Panc1 (cell line): ENCODE measurements around the gene RNF222. TPM values are rescaled to one million over a fixed set of nuclear protein-coding genes. Genes with fewer than 3 reads are reported as not detected.

Source experiments
- ATAC-seq: fragments of 200-7000 bp; cut with Tn5 transposase; 2 replicates; pipeline ENCODE4 v1.9.1; 2020; ENCODE audit warnings: mild to moderate bottlenecking, moderate library complexity
- BruUV-seq: library from RNA; stranded (reverse); fragments of 400-500 nt; replicated peaks from 2 replicates; lab custom pipeline; 2021; lab: Mats Ljungman, UMichigan
- CTCF ChIA-PET: fragments of 300-600 bp; sonication (Branson Sonifier 250); formaldehyde crosslinking; loops from one replicate; lab custom pipeline; 2022; ENCODE audit warnings: antibody characterized with exemption; lab: Charles Lee
- POLR2A ChIA-PET: fragments of 300-600 bp; sonication (Branson Sonifier 250); formaldehyde crosslinking; loops from one replicate; lab custom pipeline; 2022; ENCODE audit warnings: antibody characterized with exemption; lab: Charles Lee
- DNase-seq: peaks from one replicate; pipeline ENCODE4 v3.0.0-alpha.2; 2010; ENCODE audit warnings: low read depth, low spot score
- H3K27ac ChIP-seq: 2 replicates; pipeline ENCODE4 v1.5.1; 2011; ENCODE audit warnings: mild to moderate bottlenecking, low read length, inconsistent platforms
- H3K27me3 ChIP-seq: fragments of 200-500 bp; sonication (Bioruptor generic); 2 replicates; pipeline ENCODE4 v1.6.0; 2014; ENCODE audit warnings: low read length, inconsistent platforms; ENCODE audit not compliant: control insufficient read depth, insufficient read depth
- H3K36me3 ChIP-seq: fragments of 200-500 bp; sonication (Bioruptor generic); 2 replicates; pipeline ENCODE4 v1.5.1; 2014; ENCODE audit warnings: inconsistent platforms, mild to moderate bottlenecking, low read length, moderate library complexity; ENCODE audit not compliant: control insufficient read depth, insufficient read depth
- H3K4me1 ChIP-seq: 2 replicates; pipeline ENCODE4 v1.5.1; 2011; ENCODE audit warnings: inconsistent platforms, mild to moderate bottlenecking, low read length, moderate library complexity; ENCODE audit not compliant: control insufficient read depth, insufficient read depth
- H3K4me3 ChIP-seq, 2 experiments: 2 replicates each; pipeline ENCODE4 v1.5.1; 2011 to 2012; ENCODE audit warnings: low read depth in 2 of 2, low read length in 2 of 2, mild to moderate bottlenecking in 2 of 2, inconsistent platforms in 1 of 2, moderate library complexity in 1 of 2
- H3K9me3 ChIP-seq: fragments of 200-500 bp; sonication (Bioruptor generic); 2 replicates; pipeline ENCODE4 v1.5.1; 2014; ENCODE audit warnings: low read depth, mild to moderate bottlenecking, inconsistent platforms, low read length, moderate library complexity; ENCODE audit not compliant: control insufficient read depth, insufficient read depth
- POLR2AphosphoS5 ChIP-seq: IDR thresholded peaks from 2 replicates; pipeline ENCODE4 v1.6.1; 2012; ENCODE audit warnings: mild to moderate bottlenecking, low read depth, low read length, moderate library complexity
- SIN3A ChIP-seq: IDR thresholded peaks from 2 replicates; pipeline ENCODE4 v1.6.1; 2012; ENCODE audit warnings: low read depth, mild to moderate bottlenecking, low read length, moderate library complexity, borderline replicate concordance; ENCODE audit not compliant: insufficient read depth
- TCF7L2 ChIP-seq: IDR thresholded peaks from 2 replicates; pipeline ENCODE4 v1.6.1; 2011; ENCODE audit warnings: mild to moderate bottlenecking, low read depth, low read length, inconsistent platforms
- in situ Hi-C: cut with HindIII; loops from 2 replicates; pipeline ENCODE4 v1.10.0; 2016; ENCODE audit warnings: low sequenced_read_pairs, low pct_unique_long_range_greater_than_20kb
- intact Hi-C: fragments of 100-400 bp; cut with micrococcal nuclease; formaldehyde crosslinking; loops from one replicate; pipeline ENCODE4 v1.10.0; 2022; ENCODE audit not compliant: unreplicated experiment
- total RNA-seq: library from RNA; stranded (reverse); gene quantifications from one replicate; pipeline ENCODE4 v1.2.1, GENCODE V29; 2021; ENCODE audit not compliant: unreplicated experiment
- TF ChIP-seq, protein P1 (sequence below), 2 experiments: IDR thresholded peaks; 2 replicates each; pipeline ENCODE4 v1.6.1; 2011 to 2012; ENCODE audit warnings: low read depth in 2 of 2, control low read depth in 1 of 2, low read length in 1 of 2, mild to moderate bottlenecking in 1 of 2, moderate library complexity in 1 of 2; ENCODE audit not compliant: insufficient read depth in 1 of 2
- TF ChIP-seq, protein P2 (sequence below): fragments of 450-650 bp; IDR thresholded peaks from 2 replicates; pipeline ENCODE4 v1.5.1; 2017; ENCODE audit warnings: mild to moderate bottlenecking

The RNF222 gene
- total RNA-seq, 1 experiment from 2014 or later, result not detected

DNA sequence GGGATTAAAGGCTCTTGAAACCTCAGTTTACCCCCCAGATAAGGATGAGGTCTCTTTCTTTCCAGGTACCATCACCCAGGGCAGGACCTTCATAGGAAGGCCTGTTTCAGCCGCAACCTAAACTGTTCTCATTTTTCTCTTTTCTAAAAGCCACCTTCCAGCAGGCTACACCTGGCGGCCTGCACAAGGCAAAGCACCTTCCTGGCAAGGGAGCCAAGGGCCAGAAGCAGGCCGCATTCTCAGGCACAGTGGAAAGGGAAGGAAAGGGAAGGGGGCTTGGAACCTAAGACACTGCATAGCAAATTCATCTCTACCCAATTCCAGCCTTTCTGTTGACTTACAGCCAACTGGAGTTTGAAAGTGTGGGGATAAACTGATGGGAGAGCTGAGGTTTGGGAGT is 29.2 kb upstream of the RNF222 start:
- no peaks in the 10 kb centered on the region for H3K36me3 ChIP-seq
- ATAC-seq (no peak), DNase-seq (no peak)
- H3K27me3 ChIP-seq, result no peaks in the 10 kb centered on the region; the same call in 1 of the 2 replicates
- ChIA-PET POLR2A (no interaction called here), CTCF (interaction anchor here (0.6 kb wide), 1 partner anchor 331 kb away, joined by 3 read pairs; no protein-coding TSS in a partner anchor)
- intact Hi-C loops (no loop called here), in situ Hi-C loops (no loop called here)
- H3K4me1 ChIP-seq, result no peaks in the 10 kb centered on the region
- no TSS peak for BruUV-seq
- TF ChIP-seq, protein P1, sequence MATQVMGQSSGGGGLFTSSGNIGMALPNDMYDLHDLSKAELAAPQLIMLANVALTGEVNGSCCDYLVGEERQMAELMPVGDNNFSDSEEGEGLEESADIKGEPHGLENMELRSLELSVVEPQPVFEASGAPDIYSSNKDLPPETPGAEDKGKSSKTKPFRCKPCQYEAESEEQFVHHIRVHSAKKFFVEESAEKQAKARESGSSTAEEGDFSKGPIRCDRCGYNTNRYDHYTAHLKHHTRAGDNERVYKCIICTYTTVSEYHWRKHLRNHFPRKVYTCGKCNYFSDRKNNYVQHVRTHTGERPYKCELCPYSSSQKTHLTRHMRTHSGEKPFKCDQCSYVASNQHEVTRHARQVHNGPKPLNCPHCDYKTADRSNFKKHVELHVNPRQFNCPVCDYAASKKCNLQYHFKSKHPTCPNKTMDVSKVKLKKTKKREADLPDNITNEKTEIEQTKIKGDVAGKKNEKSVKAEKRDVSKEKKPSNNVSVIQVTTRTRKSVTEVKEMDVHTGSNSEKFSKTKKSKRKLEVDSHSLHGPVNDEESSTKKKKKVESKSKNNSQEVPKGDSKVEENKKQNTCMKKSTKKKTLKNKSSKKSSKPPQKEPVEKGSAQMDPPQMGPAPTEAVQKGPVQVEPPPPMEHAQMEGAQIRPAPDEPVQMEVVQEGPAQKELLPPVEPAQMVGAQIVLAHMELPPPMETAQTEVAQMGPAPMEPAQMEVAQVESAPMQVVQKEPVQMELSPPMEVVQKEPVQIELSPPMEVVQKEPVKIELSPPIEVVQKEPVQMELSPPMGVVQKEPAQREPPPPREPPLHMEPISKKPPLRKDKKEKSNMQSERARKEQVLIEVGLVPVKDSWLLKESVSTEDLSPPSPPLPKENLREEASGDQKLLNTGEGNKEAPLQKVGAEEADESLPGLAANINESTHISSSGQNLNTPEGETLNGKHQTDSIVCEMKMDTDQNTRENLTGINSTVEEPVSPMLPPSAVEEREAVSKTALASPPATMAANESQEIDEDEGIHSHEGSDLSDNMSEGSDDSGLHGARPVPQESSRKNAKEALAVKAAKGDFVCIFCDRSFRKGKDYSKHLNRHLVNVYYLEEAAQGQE (IDR thresholded peaks at IDR 0.05; ENCODE audit: insufficient read depth in 1 of 2, low read depth in 2 of 2, low read length in 1 of 2), result no peak
- TF ChIP-seq TCF7L2 (no peak), SIN3A (no peak)
- no peak overlapping the region for H3K27ac ChIP-seq
- no peaks in the 10 kb centered on the region for H3K9me3 ChIP-seq
- H3K4me3 ChIP-seq, result no peak overlapping the region

DNA sequence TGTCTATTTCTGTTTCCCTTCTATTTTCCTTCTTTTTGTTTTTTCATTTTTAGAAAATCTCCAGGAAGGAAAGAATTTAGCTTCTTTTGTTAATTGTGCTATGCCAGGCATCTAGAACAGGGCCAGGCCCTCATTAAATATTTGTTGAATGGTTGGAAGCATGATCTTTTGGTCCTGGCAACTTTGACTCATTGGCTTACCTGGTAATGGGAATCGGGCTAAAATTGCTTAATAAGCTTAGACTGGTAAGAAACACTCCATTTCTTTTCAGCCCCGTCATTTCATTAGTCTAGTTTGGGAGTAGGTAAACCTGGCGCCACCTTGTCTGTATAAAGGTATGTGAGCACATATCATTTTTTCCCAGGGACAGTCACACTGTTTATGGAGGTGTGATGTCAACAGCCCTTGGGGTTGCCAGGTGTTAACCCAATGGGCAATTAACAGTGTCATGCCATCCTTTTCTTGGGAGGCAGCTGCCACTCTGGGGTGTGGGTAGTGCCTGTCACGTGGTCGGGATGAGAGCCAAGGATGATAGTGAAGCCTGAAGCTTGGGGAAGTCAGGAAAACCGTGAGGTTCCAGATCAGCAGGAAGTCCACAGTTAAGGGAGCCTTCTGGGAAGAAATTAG is 28.6 kb upstream of the RNF222 start:
- BruUV-seq, result no TSS peak
- Histone ChIP-seq H3K36me3 (no peaks in the 10 kb centered on the region), H3K4me3 (no peak overlapping the region), H3K27me3 (no peaks in the 10 kb centered on the region; the same call in 1 of the 2 replicates), H3K27ac (no peak overlapping the region), H3K9me3 (no peaks in the 10 kb centered on the region), H3K4me1 (no peaks in the 10 kb centered on the region)
- ATAC-seq (no peak), DNase-seq (no peak)
- TF ChIP-seq SIN3A, result no peak
- CTCF ChIA-PET, result interaction anchor here (0.6 kb wide), 1 partner anchor 331 kb away, joined by 3 read pairs; no protein-coding TSS in a partner anchor
- POLR2A ChIA-PET, result no interaction called here
- intact Hi-C loops (no loop called here), in situ Hi-C loops (no loop called here)

DNA sequence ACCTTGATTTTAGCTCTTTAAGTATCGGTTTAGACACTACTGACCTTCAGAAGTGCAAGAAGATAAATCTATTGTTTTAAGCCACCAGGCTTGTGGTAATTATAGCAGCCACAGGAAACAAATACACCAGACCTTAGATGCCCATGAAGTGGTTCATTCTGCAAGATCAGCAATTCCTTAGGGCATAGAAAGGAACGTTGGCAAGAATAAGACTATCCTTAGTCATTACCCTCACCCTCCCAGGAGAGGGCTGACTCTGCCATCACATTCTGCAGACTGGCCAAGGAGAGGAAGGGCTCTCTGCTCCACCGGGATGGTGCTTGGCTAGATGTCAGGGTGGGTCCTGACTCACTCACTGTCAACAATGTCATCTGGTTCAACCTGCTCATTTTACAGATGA is 23.9 kb upstream of the RNF222 start:
- ChIA-PET CTCF (no interaction called here), POLR2A (no interaction called here)
- DNase-seq (no peak), ATAC-seq (no peak)
- intact Hi-C loops (no loop called here), in situ Hi-C loops (no loop called here)
- Histone ChIP-seq H3K9me3 (no peaks in the 10 kb centered on the region), H3K4me1 (no peaks in the 10 kb centered on the region), H3K27ac (no peak overlapping the region), H3K4me3 (no peak overlapping the region), H3K36me3 (no peaks in the 10 kb centered on the region), H3K27me3 (peaks cover 2% of the 10 kb centered on the region)
- TF ChIP-seq, protein P2, sequence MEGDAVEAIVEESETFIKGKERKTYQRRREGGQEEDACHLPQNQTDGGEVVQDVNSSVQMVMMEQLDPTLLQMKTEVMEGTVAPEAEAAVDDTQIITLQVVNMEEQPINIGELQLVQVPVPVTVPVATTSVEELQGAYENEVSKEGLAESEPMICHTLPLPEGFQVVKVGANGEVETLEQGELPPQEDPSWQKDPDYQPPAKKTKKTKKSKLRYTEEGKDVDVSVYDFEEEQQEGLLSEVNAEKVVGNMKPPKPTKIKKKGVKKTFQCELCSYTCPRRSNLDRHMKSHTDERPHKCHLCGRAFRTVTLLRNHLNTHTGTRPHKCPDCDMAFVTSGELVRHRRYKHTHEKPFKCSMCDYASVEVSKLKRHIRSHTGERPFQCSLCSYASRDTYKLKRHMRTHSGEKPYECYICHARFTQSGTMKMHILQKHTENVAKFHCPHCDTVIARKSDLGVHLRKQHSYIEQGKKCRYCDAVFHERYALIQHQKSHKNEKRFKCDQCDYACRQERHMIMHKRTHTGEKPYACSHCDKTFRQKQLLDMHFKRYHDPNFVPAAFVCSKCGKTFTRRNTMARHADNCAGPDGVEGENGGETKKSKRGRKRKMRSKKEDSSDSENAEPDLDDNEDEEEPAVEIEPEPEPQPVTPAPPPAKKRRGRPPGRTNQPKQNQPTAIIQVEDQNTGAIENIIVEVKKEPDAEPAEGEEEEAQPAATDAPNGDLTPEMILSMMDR, result no peak
- TF ChIP-seq, protein P1 (IDR thresholded peaks at IDR 0.05; ENCODE audit: insufficient read depth in 1 of 2, low read depth in 2 of 2, low read length in 1 of 2), result no peak
- TF ChIP-seq SIN3A, result no peak
- TF ChIP-seq POLR2AphosphoS5, result no peak
- TF ChIP-seq TCF7L2, result no peak
- BruUV-seq, result no TSS peak
